Liver (tissue), 3 donors: ENCODE results near the gene CD34.

ENCODE experiments used
- EGR1 ChIP-seq, 2 donors: IDR thresholded peaks; 2 replicates each; pipeline ENCODE4 v1.6.1; 2016 to 2018; ENCODE audit warnings: antibody characterized with exemption in 2 of 2, low read depth in 2 of 2
- FOXA1 ChIP-seq: IDR thresholded peaks from 2 replicates; pipeline ENCODE4 v1.6.1; 2016; ENCODE audit warnings: antibody characterized with exemption
- GABPA ChIP-seq, 2 donors: IDR thresholded peaks in 1 of 2; conservative IDR thresholded peaks in 1 of 2; 2 replicates each; pipeline ENCODE4 v1.6.1; 2016; ENCODE audit warnings: antibody characterized with exemption in 2 of 2, mild to moderate bottlenecking in 1 of 2, moderate library complexity in 1 of 2
- JUND ChIP-seq, 2 donors: IDR thresholded peaks; 2 replicates each; pipeline ENCODE4 v1.6.1; 2016; ENCODE audit warnings: antibody characterized with exemption in 2 of 2
- RAD21 ChIP-seq, 2 donors: IDR thresholded peaks; 2 replicates each; pipeline ENCODE4 v1.6.1; 2016; ENCODE audit warnings: antibody characterized with exemption in 2 of 2, mild to moderate bottlenecking in 2 of 2
- SP1 ChIP-seq: IDR thresholded peaks from 2 replicates; pipeline ENCODE4 v1.6.1; 2018; ENCODE audit warnings: antibody characterized with exemption, mild to moderate bottlenecking
- TAF1 ChIP-seq: conservative IDR thresholded peaks from 2 replicates; pipeline ENCODE4 v1.6.1; 2016; ENCODE audit warnings: antibody characterized with exemption, mild to moderate bottlenecking
- YY1 ChIP-seq: IDR thresholded peaks from 2 replicates; pipeline ENCODE4 v1.6.1; 2016; ENCODE audit warnings: antibody characterized with exemption, mild to moderate bottlenecking
- TF ChIP-seq, protein P1 (sequence below): fragments of 150-350 bp; IDR thresholded peaks from 2 replicates; pipeline ENCODE4 v1.5.1; 2017; ENCODE audit warnings: improper control_type of control experiment, low read depth, low read length; ENCODE audit not compliant: missing input control
- TF ChIP-seq, protein P2 (sequence below): IDR thresholded peaks from 2 replicates; pipeline ENCODE4 v1.6.1; 2016; ENCODE audit warnings: antibody characterized with exemption, mild to moderate bottlenecking
- TF ChIP-seq, protein P3 (sequence below): IDR thresholded peaks from 2 replicates; pipeline ENCODE4 v1.6.1; 2016; ENCODE audit warnings: antibody characterized with exemption
- TF ChIP-seq, protein P4 (sequence below): IDR thresholded peaks from 2 replicates; pipeline ENCODE4 v1.6.1; 2016; ENCODE audit warnings: antibody characterized with exemption
- TF ChIP-seq, protein P5 (sequence below): IDR thresholded peaks from 2 replicates; pipeline ENCODE4 v1.6.1; 2016; ENCODE audit warnings: antibody characterized with exemption
- donor health status: healthy.
- donor health status: healthy.

DNA sequence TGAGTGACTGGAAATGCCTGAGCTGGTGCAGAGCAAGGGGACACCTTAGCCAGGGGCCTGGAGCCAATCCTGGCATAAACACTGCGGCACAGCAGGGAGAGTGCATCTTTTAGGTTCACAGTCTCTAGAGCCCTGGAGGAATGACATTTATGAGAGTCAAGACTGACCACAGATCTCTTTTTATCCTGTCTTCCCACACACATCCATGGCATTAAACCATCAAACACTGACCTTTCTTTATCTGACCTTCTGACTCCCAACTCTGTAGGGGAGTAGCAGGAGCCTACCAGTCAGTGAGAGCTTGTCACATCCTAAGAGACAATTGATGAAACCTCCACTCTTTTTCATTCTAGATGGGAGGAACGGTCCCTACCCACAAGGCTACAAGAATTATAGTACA, 7.9 kb downstream of the CD34 start:
- TF ChIP-seq YY1, result no peak
- TF ChIP-seq, protein P1, sequence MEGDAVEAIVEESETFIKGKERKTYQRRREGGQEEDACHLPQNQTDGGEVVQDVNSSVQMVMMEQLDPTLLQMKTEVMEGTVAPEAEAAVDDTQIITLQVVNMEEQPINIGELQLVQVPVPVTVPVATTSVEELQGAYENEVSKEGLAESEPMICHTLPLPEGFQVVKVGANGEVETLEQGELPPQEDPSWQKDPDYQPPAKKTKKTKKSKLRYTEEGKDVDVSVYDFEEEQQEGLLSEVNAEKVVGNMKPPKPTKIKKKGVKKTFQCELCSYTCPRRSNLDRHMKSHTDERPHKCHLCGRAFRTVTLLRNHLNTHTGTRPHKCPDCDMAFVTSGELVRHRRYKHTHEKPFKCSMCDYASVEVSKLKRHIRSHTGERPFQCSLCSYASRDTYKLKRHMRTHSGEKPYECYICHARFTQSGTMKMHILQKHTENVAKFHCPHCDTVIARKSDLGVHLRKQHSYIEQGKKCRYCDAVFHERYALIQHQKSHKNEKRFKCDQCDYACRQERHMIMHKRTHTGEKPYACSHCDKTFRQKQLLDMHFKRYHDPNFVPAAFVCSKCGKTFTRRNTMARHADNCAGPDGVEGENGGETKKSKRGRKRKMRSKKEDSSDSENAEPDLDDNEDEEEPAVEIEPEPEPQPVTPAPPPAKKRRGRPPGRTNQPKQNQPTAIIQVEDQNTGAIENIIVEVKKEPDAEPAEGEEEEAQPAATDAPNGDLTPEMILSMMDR, result no peak
- TF ChIP-seq, protein P2, sequence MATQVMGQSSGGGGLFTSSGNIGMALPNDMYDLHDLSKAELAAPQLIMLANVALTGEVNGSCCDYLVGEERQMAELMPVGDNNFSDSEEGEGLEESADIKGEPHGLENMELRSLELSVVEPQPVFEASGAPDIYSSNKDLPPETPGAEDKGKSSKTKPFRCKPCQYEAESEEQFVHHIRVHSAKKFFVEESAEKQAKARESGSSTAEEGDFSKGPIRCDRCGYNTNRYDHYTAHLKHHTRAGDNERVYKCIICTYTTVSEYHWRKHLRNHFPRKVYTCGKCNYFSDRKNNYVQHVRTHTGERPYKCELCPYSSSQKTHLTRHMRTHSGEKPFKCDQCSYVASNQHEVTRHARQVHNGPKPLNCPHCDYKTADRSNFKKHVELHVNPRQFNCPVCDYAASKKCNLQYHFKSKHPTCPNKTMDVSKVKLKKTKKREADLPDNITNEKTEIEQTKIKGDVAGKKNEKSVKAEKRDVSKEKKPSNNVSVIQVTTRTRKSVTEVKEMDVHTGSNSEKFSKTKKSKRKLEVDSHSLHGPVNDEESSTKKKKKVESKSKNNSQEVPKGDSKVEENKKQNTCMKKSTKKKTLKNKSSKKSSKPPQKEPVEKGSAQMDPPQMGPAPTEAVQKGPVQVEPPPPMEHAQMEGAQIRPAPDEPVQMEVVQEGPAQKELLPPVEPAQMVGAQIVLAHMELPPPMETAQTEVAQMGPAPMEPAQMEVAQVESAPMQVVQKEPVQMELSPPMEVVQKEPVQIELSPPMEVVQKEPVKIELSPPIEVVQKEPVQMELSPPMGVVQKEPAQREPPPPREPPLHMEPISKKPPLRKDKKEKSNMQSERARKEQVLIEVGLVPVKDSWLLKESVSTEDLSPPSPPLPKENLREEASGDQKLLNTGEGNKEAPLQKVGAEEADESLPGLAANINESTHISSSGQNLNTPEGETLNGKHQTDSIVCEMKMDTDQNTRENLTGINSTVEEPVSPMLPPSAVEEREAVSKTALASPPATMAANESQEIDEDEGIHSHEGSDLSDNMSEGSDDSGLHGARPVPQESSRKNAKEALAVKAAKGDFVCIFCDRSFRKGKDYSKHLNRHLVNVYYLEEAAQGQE, result no peak
- no peak for TF ChIP-seq FOXA1
- TF ChIP-seq TAF1, result no peak
- no peak for TF ChIP-seq RAD21 (IDR thresholded peaks at IDR 0.05)
- TF ChIP-seq, protein P3, sequence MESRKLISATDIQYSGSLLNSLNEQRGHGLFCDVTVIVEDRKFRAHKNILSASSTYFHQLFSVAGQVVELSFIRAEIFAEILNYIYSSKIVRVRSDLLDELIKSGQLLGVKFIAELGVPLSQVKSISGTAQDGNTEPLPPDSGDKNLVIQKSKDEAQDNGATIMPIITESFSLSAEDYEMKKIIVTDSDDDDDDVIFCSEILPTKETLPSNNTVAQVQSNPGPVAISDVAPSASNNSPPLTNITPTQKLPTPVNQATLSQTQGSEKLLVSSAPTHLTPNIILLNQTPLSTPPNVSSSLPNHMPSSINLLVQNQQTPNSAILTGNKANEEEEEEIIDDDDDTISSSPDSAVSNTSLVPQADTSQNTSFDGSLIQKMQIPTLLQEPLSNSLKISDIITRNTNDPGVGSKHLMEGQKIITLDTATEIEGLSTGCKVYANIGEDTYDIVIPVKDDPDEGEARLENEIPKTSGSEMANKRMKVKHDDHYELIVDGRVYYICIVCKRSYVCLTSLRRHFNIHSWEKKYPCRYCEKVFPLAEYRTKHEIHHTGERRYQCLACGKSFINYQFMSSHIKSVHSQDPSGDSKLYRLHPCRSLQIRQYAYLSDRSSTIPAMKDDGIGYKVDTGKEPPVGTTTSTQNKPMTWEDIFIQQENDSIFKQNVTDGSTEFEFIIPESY, result no peak
- TF ChIP-seq, protein P4, sequence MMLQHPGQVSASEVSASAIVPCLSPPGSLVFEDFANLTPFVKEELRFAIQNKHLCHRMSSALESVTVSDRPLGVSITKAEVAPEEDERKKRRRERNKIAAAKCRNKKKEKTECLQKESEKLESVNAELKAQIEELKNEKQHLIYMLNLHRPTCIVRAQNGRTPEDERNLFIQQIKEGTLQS, result no peak
- TF ChIP-seq EGR1 (IDR thresholded peaks at IDR 0.05; ENCODE audit: low read depth in 2 of 2), result no peak
- TF ChIP-seq GABPA (IDR thresholded peaks at IDR 0.05 in 1 of 2, conservative IDR thresholded peaks at IDR 0.05 in 1 of 2), result no peak
- TF ChIP-seq JUND (IDR thresholded peaks at IDR 0.05), result no peak
- TF ChIP-seq, protein P5, sequence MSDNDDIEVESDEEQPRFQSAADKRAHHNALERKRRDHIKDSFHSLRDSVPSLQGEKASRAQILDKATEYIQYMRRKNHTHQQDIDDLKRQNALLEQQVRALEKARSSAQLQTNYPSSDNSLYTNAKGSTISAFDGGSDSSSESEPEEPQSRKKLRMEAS, result no peak
- no peak for TF ChIP-seq SP1
